CD14-positive monocyte (primary cell): ENCODE data around the gene SPON2. TPM values are rescaled to one million over a fixed set of nuclear protein-coding genes. Genes with fewer than 3 reads are reported as not detected.
A peak's percentile ranks its signal among the peaks of the same experiment; 100 is the strongest.

Experiments used
- DNase-seq, 3 donors: peaks; one replicate each; pipeline ENCODE4 v3.0.0-alpha.2; 2011 to 2022
- H2AFZ ChIP-seq: 2 replicates; pipeline ENCODE4 v1.6.0; 2012; ENCODE audit warnings: mild to moderate bottlenecking, low read depth, low read length, inconsistent platforms; ENCODE audit not compliant: insufficient read depth, poor library complexity, severe bottlenecking
- H3K27ac ChIP-seq, 2 donors: 1 replicate in 1 of 2; 2 replicates in 1 of 2; pipeline ENCODE4 v1.5.1; 2012 to 2013; ENCODE audit warnings: low read length in 2 of 2, control low read depth in 1 of 2, inconsistent platforms in 1 of 2, low read depth in 1 of 2, mild to moderate bottlenecking in 1 of 2
- H3K27me3 ChIP-seq, 2 donors: one replicate each; pipeline versions ENCODE4 v1.6.0 to v1.6.1; 2011 to 2013; ENCODE audit warnings: low read length in 2 of 2; ENCODE audit not compliant: control insufficient read depth in 2 of 2, insufficient read depth in 2 of 2
- H3K36me3 ChIP-seq, 2 donors: replicated peaks in 1 of 2; 1 replicate in 1 of 2; 2 replicates in 1 of 2; pipeline versions ENCODE4 v1.5.1 to v1.6.1; 2012 to 2013; ENCODE audit warnings: low read length in 2 of 2, control low read depth in 1 of 2, inconsistent platforms in 1 of 2, mild to moderate bottlenecking in 1 of 2; ENCODE audit not compliant: insufficient read depth in 2 of 2, control insufficient read depth in 1 of 2
- H3K4me1 ChIP-seq, 2 donors: 1 replicate in 1 of 2; 2 replicates in 1 of 2; pipeline versions ENCODE4 v1.5.1 to v1.6.1; 2012 to 2013; ENCODE audit warnings: low read length in 2 of 2, control low read depth in 1 of 2, inconsistent platforms in 1 of 2, mild to moderate bottlenecking in 1 of 2, moderate library complexity in 1 of 2; ENCODE audit not compliant: insufficient read depth in 2 of 2, control insufficient read depth in 1 of 2
- H3K4me2 ChIP-seq: replicated peaks from 2 replicates; pipeline ENCODE3; 2012; ENCODE audit warnings: low read length, moderate library complexity, mild to moderate bottlenecking; ENCODE audit not compliant: poor library complexity, severe bottlenecking; ENCODE audit errors: extremely low read depth
- H3K4me3 ChIP-seq, 3 experiments: fragments of 200-600 bp in 1 of 3; sonication (generic) in 1 of 3; replicated peaks in 1 of 3; 1 replicate in 2 of 3; 2 replicates in 1 of 3; pipeline ENCODE4 v1.5.1; 2011 to 2013; ENCODE audit warnings: low read length in 3 of 3, mild to moderate bottlenecking in 3 of 3, control low read depth in 2 of 3, low read depth in 2 of 3, inconsistent platforms in 1 of 3, moderate library complexity in 1 of 3
- H3K79me2 ChIP-seq: 2 replicates; pipeline ENCODE4 v1.6.0; 2012; ENCODE audit warnings: mild to moderate bottlenecking, control low read depth, inconsistent platforms, low read length, moderate library complexity; ENCODE audit not compliant: insufficient read depth
- H3K9ac ChIP-seq: 2 replicates; pipeline ENCODE4 v1.6.0; 2017; ENCODE audit warnings: low read length, mild to moderate bottlenecking; ENCODE audit not compliant: insufficient read depth, poor library complexity, severe bottlenecking
- H3K9me3 ChIP-seq, 2 donors: replicated peaks in 1 of 2; 1 replicate in 1 of 2; 2 replicates in 1 of 2; pipeline versions ENCODE4 v1.5.1 to v1.6.1; 2012 to 2013; ENCODE audit warnings: low read length in 2 of 2, control low read depth in 1 of 2; ENCODE audit not compliant: control insufficient read depth in 1 of 2, insufficient read depth in 1 of 2
- H4K20me1 ChIP-seq: 2 replicates; pipeline ENCODE4 v1.6.0; 2012; ENCODE audit warnings: mild to moderate bottlenecking, low read length, control low read depth, moderate library complexity; ENCODE audit not compliant: insufficient read depth
- H3K27ac Mint-ChIP-seq, 7 donors: one replicate each; pipeline ENCODE4 v1.8.0; 2020; ENCODE audit warnings: mild to moderate bottlenecking in 7 of 7, mixed read lengths in 7 of 7, moderate library complexity in 6 of 7, inconsistent platforms in 2 of 7
- H3K27me3 Mint-ChIP-seq, 3 donors: one replicate each; pipeline ENCODE4 v1.8.0; 2021 to 2022; ENCODE audit warnings: low read depth in 3 of 3, mild to moderate bottlenecking in 3 of 3, mixed read lengths in 3 of 3, moderate library complexity in 3 of 3, inconsistent platforms in 1 of 3
- H3K36me3 Mint-ChIP-seq, 2 donors: one replicate each; pipeline ENCODE4 v1.8.0; 2020; ENCODE audit warnings: mixed read lengths in 2 of 2, inconsistent platforms in 1 of 2, mild to moderate bottlenecking in 1 of 2
- H3K4me1 Mint-ChIP-seq: one replicate; pipeline ENCODE4 v1.8.0; 2020; ENCODE audit warnings: mild to moderate bottlenecking, mixed read lengths
- H3K4me3 Mint-ChIP-seq, 2 donors: one replicate each; pipeline ENCODE4 v1.8.0; 2020; ENCODE audit warnings: mild to moderate bottlenecking in 2 of 2, mixed read lengths in 2 of 2, moderate library complexity in 1 of 2
- H3K9me3 Mint-ChIP-seq, 7 donors: one replicate each; pipeline ENCODE4 v1.8.0; 2020 to 2022; ENCODE audit warnings: mixed read lengths in 7 of 7, mild to moderate bottlenecking in 6 of 7, moderate library complexity in 6 of 7, inconsistent platforms in 2 of 7
- CTCF ChIP-seq: fragments of 200-600 bp; IDR thresholded peaks from one replicate; pipeline ENCODE4 v1.8.0; 2022; ENCODE audit warnings: antibody characterized with exemption, mild to moderate bottlenecking
- WGBS: methylation state at CpG from one replicate; pipeline ENCODE4 v1.1.5; 2013; ENCODE audit warnings: missing lambda C conversion rate; ENCODE audit not compliant: insufficient coverage; 5-methylcytosine and 5-hydroxymethylcytosine counted together
- intact Hi-C, 2 donors: fragments of 100-400 bp; cut with micrococcal nuclease; formaldehyde crosslinking; loops; one replicate each; pipeline versions ENCODE4 v1.15.0 to v1.15.1; 2023
- polyA plus RNA-seq, 3 donors: library from polyadenylated mRNA; depleted of rRNA in 1 of 3; unstranded in 2 of 3; stranded (reverse) in 1 of 3; fragments of 300-500 nt in 2 of 3; fragments of >200 nt in 1 of 3; fragmentation: Illumina TruSeq in 2 of 3; gene quantifications; 1 replicate in 2 of 3; 2 replicates in 1 of 3; pipeline ENCODE4 v1.2.3, GENCODE V29; 2012 to 2021

The SPON2 gene
- polyA plus RNA-seq, 3 donors = 0.74 to 1.4 (median 0.90) TPM

GRCh38 chr4:1211891-1212545 is 39.6 kb upstream of the SPON2 start:
- Histone ChIP-seq H3K27me3 (no peaks in the 10 kb centered on the region), H3K4me2 (no peak overlapping the region), H4K20me1 (peaks cover 58% of the 10 kb centered on the region), H2AFZ (no peak overlapping the region), H3K4me1 (peaks cover 7 to 9% of the 10 kb centered on the region in 2 donors), H3K9ac (no peak overlapping the region), H3K9me3 (no peaks in the 10 kb centered on the region), H3K36me3 (peaks cover 53 to 72% of the 10 kb centered on the region in 2 donors), H3K79me2 (peaks cover 2% of the 10 kb centered on the region), H3K27ac (no peak overlapping the region), H3K4me3 (no peak overlapping the region)
- H3K4me3 Mint-ChIP-seq = no peak overlapping the region
- H3K4me1 Mint-ChIP-seq = peaks cover 11% of the 10 kb centered on the region
- peaks cover 0 to 2% (median 0%) of the 10 kb centered on the region in 3 donors for H3K27me3 Mint-ChIP-seq
- no peak for DNase-seq
- intact Hi-C loops = loop anchor here in 1 of 2 donors (10.0 kb wide), 1 partner anchor 47 kb away; no protein-coding TSS in a partner anchor
- peaks cover 36 to 64% of the 10 kb centered on the region in 2 donors for H3K36me3 Mint-ChIP-seq
- peak overlapping the region in 1 of 7 donors; percentile 63 for H3K27ac Mint-ChIP-seq
- peaks cover 0 to 2% (median 0%) of the 10 kb centered on the region in 7 donors for H3K9me3 Mint-ChIP-seq
- WGBS = 90% methylated on average over 33 of the region's 34 CpGs
- no peak for TF ChIP-seq CTCF

- no peaks in the 10 kb centered on the region for H3K9me3 ChIP-seq
- intact Hi-C loops = loop anchor here in 1 of 2 donors (10.0 kb wide), 1 partner anchor 47 kb away; no protein-coding TSS in a partner anchor
- no peak for TF ChIP-seq CTCF
- peaks cover 53 to 70% of the 10 kb centered on the region in 2 donors for H3K36me3 ChIP-seq
- peaks cover 0 to 2% (median 0%) of the 10 kb centered on the region in 7 donors for H3K9me3 Mint-ChIP-seq
- peaks cover 51% of the 10 kb centered on the region for H4K20me1 ChIP-seq
- no peak overlapping the region for H3K27ac ChIP-seq
- no peaks in the 10 kb centered on the region for H3K27me3 ChIP-seq
- no peak overlapping the region for H3K4me3 Mint-ChIP-seq
- H3K4me3 ChIP-seq = no peak overlapping the region
- DNase-seq = no peak
- peaks cover 35 to 62% of the 10 kb centered on the region in 2 donors for H3K36me3 Mint-ChIP-seq
- no peak overlapping the region for H3K4me2 ChIP-seq
- H2AFZ ChIP-seq = no peak overlapping the region
- no peak overlapping the region for H3K27ac Mint-ChIP-seq
- H3K4me1 Mint-ChIP-seq = peaks cover 5% of the 10 kb centered on the region
- 100% methylated on average over 4 of the region's 13 CpGs for WGBS
- peaks cover 0 to 2% (median 1%) of the 10 kb centered on the region in 3 donors for H3K27me3 Mint-ChIP-seq
- H3K4me1 ChIP-seq = peaks cover under 1 to 2% of the 10 kb centered on the region in 2 donors
- H3K9ac ChIP-seq = no peak overlapping the region
- H3K79me2 ChIP-seq = no peaks in the 10 kb centered on the region
Measured at GRCh38 chr4:1211371-1211770, 39.0 kb upstream of the SPON2 start.
